Upper lobe of left lung (tissue), 6 donors: Measurements from ENCODE around the gene ZNF577. TPM values are rescaled to one million over a fixed set of nuclear protein-coding genes. Genes with fewer than 3 reads are reported as not detected.
A peak's percentile ranks its signal among the peaks of the same experiment; 100 is the strongest.

ENCODE experiments used
- ATAC-seq, 2 donors: fragments of 200-7000 bp; cut with Tn5 transposase; one replicate each; pipeline ENCODE4 v1.9.1; 2022; ENCODE audit warnings: mild to moderate bottlenecking in 2 of 2, moderate library complexity in 2 of 2; ENCODE audit not compliant: low FRiP score in 2 of 2
- DNase-seq, 2 donors: peaks; one replicate each; pipeline ENCODE4 v3.0.0-alpha.2; 2019 to 2020
- H3K27ac ChIP-seq, 4 donors: fragments of 200-600 bp; sonication (generic); one replicate each; pipeline ENCODE4 v1.5.1; 2016 to 2019
- H3K27me3 ChIP-seq, 4 donors: fragments of 200-600 bp; sonication (generic); one replicate each; pipeline ENCODE4 v1.5.1; 2017 to 2019
- H3K36me3 ChIP-seq, 4 donors: fragments of 200-600 bp; sonication (generic); one replicate each; pipeline ENCODE4 v1.5.1; 2016 to 2019
- H3K4me1 ChIP-seq, 4 donors: fragments of 200-600 bp; sonication (generic); one replicate each; pipeline ENCODE4 v1.5.1; 2018 to 2019
- H3K4me3 ChIP-seq, 4 donors: fragments of 200-600 bp; sonication (generic); one replicate each; pipeline ENCODE4 v1.5.1; 2017 to 2019; ENCODE audit warnings: mild to moderate bottlenecking in 2 of 4, moderate library complexity in 1 of 4
- H3K9me3 ChIP-seq, 4 donors: fragments of 200-600 bp; sonication (generic); one replicate each; pipeline ENCODE4 v1.5.1; 2018 to 2019
- EP300 ChIP-seq, 4 donors: sonication (generic); formaldehyde crosslinking; IDR thresholded peaks; one replicate each; pipeline ENCODE4 v1.5.1; 2017; ENCODE audit warnings: antibody characterized with exemption in 4 of 4, control low read depth in 2 of 4
- POLR2A ChIP-seq, 4 donors: fragments of 450-650 bp; IDR thresholded peaks; one replicate each; pipeline ENCODE4 v1.5.1; 2016 to 2017; ENCODE audit warnings: antibody characterized with exemption in 4 of 4, mild to moderate bottlenecking in 2 of 4
- POLR2AphosphoS5 ChIP-seq, 2 donors: sonication (generic); formaldehyde crosslinking; IDR thresholded peaks; one replicate each; pipeline ENCODE4 v1.5.1; 2017; ENCODE audit warnings: antibody characterized with exemption in 2 of 2
- WGBS, 2 donors: methylation state at CpG; one replicate each; pipeline ENCODE4 v1.1.5; 2017 to 2018; 5-methylcytosine and 5-hydroxymethylcytosine counted together
- total RNA-seq, 6 donors: library from RNA; depleted of rRNA in 4 of 6; stranded (reverse); fragments of >200 nt in 4 of 6; gene quantifications; one replicate each; pipeline versions ENCODE4 v1.1.0 to v1.2.1, GENCODE V29; 2016 to 2021
- TF ChIP-seq, protein P1 (sequence below), 6 experiments: fragments of 450-650 bp in 4 of 6; fragments of 200-600 bp in 2 of 6; sonication (generic) in 2 of 6; IDR thresholded peaks; one replicate each; pipeline ENCODE4 v1.5.1; 2016 to 2019; ENCODE audit warnings: antibody characterized with exemption in 6 of 6
- donor health status: DM: no; HTN: no; CAD: no; lungs with moderate emphysema.
- donor health status: DM: no; HTN: yes; CAD: no; lungs with severe emphysema.

Gene ZNF577
- total RNA-seq, 6 donors from 2014 or later = 7.4 to 82.8 (median 12.1) TPM

DNA sequence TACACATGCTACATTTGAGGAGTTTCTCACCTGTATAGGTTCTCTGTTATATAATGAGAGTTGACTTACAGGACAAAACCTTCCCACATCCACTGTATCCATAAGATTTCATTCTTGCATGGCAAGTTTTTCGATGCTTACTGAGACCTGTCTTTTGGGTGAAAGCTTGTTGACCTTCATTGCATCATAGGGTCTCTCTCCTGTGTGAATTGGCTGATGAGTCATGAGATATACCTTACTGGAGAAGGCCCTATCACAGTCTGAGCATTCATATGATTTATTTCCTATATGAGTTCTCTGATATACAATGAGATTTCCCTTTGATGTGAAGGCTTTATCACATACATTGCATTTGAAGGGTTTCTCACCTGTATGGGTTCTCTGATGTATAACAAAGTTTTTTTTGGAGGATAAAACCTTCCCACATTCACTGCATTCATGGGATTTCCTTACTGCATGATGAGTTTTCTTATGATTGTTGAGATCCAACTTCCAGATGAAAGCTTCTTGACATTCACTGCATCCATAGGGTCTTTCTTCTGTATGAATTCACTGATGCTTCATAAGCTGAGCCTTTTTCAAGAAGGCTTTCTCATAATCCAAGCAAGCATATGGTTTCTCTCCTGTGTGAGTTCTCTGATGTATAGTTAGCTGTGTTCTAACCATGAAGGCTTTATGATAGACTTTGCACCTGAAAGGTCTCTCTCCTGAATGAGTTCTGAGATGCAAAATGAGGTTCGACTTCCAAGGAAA, 25.7 kb downstream of the ZNF577 start:
- no peak overlapping the region for H3K4me3 ChIP-seq
- no peak for ATAC-seq
- no peak for DNase-seq
- TF ChIP-seq, protein P1, sequence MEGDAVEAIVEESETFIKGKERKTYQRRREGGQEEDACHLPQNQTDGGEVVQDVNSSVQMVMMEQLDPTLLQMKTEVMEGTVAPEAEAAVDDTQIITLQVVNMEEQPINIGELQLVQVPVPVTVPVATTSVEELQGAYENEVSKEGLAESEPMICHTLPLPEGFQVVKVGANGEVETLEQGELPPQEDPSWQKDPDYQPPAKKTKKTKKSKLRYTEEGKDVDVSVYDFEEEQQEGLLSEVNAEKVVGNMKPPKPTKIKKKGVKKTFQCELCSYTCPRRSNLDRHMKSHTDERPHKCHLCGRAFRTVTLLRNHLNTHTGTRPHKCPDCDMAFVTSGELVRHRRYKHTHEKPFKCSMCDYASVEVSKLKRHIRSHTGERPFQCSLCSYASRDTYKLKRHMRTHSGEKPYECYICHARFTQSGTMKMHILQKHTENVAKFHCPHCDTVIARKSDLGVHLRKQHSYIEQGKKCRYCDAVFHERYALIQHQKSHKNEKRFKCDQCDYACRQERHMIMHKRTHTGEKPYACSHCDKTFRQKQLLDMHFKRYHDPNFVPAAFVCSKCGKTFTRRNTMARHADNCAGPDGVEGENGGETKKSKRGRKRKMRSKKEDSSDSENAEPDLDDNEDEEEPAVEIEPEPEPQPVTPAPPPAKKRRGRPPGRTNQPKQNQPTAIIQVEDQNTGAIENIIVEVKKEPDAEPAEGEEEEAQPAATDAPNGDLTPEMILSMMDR (IDR thresholded peaks at IDR 0.05) = no peak
- TF ChIP-seq POLR2A (IDR thresholded peaks at IDR 0.05) (no peak), EP300 (IDR thresholded peaks at IDR 0.05) (no peak), POLR2AphosphoS5 (IDR thresholded peaks at IDR 0.05) (no peak)
- H3K4me1 ChIP-seq = no peaks in the 10 kb centered on the region
- no peak overlapping the region for H3K27ac ChIP-seq
- H3K36me3 ChIP-seq = peaks cover 0 to 2% (median 0%) of the 10 kb centered on the region in 4 donors
- 92 to 98% methylated on average over 2 of the region's 2 CpGs for WGBS, 2 donors
- peaks cover 78 to 98% (median 95%) of the 10 kb centered on the region in 4 donors for H3K9me3 ChIP-seq
- no peaks in the 10 kb centered on the region for H3K27me3 ChIP-seq

DNA sequence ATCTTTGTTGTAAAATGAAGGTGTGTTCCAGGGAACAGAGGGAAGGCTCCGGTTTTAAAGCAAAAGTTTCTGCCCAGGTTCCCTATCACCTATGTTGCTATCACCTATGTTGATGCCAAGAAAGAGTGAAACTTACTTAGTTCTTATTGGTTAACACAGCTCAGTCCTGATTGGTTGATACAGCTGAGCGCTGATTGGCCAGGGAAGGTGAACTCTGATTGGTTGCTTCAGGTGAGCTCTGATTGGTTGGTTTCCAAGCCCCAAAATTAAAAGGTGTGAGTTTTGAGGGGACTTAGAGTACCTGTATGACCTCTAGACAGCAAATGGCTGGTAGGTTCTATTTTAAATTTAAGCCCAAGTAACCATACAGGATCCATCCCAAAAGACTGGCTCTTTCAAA, 50.6 kb downstream of the ZNF577 start:
- WGBS, 2 donors = 97% methylated on average over 2 of the region's 2 CpGs
- no peaks in the 10 kb centered on the region for H3K36me3 ChIP-seq
- H3K4me1 ChIP-seq = no peaks in the 10 kb centered on the region
- no peak overlapping the region for H3K4me3 ChIP-seq
- DNase-seq (no peak), ATAC-seq (no peak)
- peaks cover 0 to 22% (median 13%) of the 10 kb centered on the region in 4 donors for H3K9me3 ChIP-seq
- no peaks in the 10 kb centered on the region for H3K27me3 ChIP-seq
- TF ChIP-seq, protein P1 (IDR thresholded peaks at IDR 0.05) = no peak
- TF ChIP-seq EP300 (IDR thresholded peaks at IDR 0.05) (no peak), POLR2A (IDR thresholded peaks at IDR 0.05) (no peak), POLR2AphosphoS5 (IDR thresholded peaks at IDR 0.05) (no peak)
- no peak overlapping the region for H3K27ac ChIP-seq

DNA sequence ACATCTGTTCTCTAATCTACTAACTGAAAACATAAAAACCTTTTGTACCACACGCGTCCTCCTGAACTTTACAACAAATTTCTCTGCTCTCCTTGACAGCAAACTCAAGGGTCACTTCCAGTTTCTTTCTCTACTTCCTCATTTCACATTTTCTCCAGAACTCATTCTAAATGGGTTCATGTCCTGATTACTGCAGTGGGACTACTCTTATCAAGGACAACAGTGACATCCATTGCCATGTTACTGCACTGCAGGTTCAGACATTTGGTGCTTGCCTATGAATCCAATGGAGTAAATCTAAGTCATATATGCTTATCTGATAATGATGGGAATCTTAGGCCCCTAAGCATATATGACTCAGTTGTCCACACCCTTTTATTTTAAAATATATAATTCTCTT, 57.5 kb downstream of the ZNF577 start:
- Histone ChIP-seq H3K4me3 (no peak overlapping the region), H3K9me3 (peaks cover 0 to 14% (median 1%) of the 10 kb centered on the region in 4 donors), H3K27ac (no peak overlapping the region), H3K4me1 (no peaks in the 10 kb centered on the region), H3K27me3 (no peaks in the 10 kb centered on the region), H3K36me3 (no peaks in the 10 kb centered on the region)
- TF ChIP-seq POLR2A (IDR thresholded peaks at IDR 0.05) = no peak
- TF ChIP-seq POLR2AphosphoS5 (IDR thresholded peaks at IDR 0.05) = no peak
- no peak for TF ChIP-seq EP300 (IDR thresholded peaks at IDR 0.05)
- TF ChIP-seq, protein P1 (IDR thresholded peaks at IDR 0.05) = peak in 4 of 6 experiments; percentile 17 to 56 (median 38)
- 67 to 70% methylated on average over 2 of the region's 2 CpGs for WGBS, 2 donors
- DNase-seq = no peak
- peak in 1 of 2 donors; percentile 87 for ATAC-seq

DNA sequence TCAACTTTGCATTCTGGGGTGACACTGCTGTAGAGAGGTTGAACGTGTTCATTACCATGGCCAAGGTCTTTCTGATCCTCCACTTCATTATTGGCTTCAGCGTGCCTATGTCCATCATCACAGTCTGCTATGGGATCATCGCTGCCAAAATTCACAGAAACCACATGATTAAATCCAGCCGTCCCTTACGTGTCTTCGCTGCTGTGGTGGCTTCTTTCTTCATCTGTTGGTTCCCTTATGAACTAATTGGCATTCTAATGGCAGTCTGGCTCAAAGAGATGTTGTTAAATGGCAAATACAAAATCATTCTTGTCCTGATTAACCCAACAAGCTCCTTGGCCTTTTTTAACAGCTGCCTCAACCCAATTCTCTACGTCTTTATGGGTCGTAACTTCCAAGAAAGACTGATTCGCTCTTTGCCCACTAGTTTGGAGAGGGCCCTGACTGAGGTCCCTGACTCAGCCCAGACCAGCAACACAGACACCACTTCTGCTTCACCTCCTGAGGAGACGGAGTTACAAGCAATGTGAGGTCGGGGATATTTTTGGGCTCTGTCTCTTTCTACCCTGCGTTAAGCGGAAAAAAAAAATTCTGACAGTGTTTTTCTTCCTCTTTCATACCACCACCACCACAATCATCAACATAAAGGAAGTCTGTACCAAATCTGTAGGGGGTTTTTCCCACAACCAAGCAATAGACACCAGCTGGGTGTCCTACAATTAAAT, 63.3 kb downstream of the ZNF577 start:
- Histone ChIP-seq H3K4me3 (no peak overlapping the region), H3K9me3 (peaks cover 0 to 21% (median 1%) of the 10 kb centered on the region in 4 donors), H3K27me3 (no peaks in the 10 kb centered on the region), H3K4me1 (peaks cover 0 to 5% (median 0%) of the 10 kb centered on the region in 4 donors), H3K36me3 (no peaks in the 10 kb centered on the region), H3K27ac (peak overlapping the region in 3 of 4 donors; percentile 49 to 60 (median 56))
- WGBS, 2 donors = 71 to 80% methylated on average over 13 of the region's 13 CpGs
- TF ChIP-seq, protein P1 (IDR thresholded peaks at IDR 0.05) = no peak
- TF ChIP-seq POLR2AphosphoS5 (IDR thresholded peaks at IDR 0.05) (no peak), POLR2A (IDR thresholded peaks at IDR 0.05) (peak in 1 of 4 donors; percentile 30)
- DNase-seq (no peak), ATAC-seq (peak; percentile 66 to 70)
